HG02981 (cell line): ENCODE results near the gene SHLD1.

Experiments
- ATAC-seq: cut with Tn5 transposase; IDR thresholded peaks from one replicate; pipeline ENCODE4 v1.9.1; 2021; ENCODE audit warnings: mild to moderate bottlenecking, moderate library complexity; ENCODE audit not compliant: unreplicated experiment

SHLD1 gene

DNA sequence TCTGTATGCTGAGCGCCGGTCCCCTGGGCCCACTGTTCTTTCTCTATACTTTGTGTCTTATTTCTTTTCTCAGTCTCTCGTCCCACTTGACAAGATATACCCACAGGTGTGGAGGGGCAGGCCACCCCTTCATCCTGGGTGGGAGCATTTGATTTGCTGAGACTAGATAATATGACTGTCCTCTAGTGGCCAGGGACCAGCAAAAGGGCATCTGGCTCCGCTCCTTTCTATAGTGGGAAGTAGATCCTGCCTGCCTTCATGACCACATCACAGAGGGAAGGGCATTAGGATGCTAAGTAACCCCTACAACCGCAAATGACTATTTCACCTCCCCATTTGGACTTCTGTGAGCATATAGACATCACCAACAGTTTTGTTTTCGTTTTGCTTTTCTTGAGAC lies 135.7 kb downstream of the SHLD1 start:
- no peak for ATAC-seq

DNA sequence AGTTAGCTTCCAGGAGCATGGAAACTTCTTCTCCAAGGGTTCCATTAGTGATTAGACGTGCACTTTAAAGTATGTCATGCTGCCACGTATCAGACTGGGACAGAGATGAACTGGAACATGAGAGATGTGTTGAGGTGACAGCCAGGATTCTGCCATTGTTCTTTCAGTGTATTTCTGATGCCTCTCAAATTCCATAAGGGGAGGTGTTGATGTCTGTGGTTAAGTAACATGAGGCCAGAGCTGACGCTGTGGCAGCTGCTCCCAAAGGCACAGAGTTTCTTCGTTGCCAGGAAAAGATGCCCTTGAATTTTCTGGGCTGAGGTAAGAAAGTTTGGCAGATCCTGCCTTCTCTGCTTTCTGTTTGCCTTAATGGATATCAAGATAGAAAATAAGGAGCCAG lies 136.6 kb downstream of the SHLD1 start:
- ATAC-seq, result no peak

DNA sequence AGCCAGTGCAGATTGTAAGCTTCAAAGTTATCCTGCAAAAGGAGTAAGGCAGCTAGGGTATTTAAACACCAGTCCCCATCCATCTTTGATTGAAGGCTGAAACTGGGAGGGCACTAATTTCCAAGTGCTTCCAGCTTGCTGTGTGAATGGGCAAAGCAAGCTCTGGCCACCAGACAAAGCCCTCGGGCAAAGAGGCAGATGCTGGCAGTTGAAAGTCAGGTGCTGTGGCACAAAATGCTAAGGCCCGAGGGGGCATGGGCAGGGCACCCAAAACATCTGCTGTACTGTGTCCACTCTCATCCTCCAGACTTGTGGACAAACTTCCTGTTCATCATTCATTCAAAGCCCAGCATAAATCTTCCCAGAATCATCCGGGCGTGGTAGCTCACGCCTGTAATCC lies 137.2 kb downstream of the SHLD1 start:
- no peak for ATAC-seq

DNA sequence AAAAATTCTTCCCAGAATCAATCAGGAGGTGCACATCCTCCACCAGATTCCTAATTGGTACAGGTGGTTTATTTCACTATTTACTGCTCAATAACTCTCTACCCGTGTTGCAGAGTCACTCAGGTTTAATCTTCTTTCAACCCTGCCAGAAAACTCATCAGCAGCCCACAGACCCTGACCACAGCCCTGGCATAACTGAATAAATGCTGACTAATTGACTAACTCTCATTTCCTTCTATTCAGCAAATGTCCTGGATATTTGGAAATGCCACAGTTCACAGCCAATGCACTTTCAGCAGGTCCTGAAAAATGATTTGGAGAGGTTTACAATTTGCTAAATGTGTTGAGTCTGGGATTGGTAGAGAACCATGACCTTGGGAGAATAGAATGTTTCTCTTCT lies 137.8 kb downstream of the SHLD1 start:
- ATAC-seq, result no peak

DNA sequence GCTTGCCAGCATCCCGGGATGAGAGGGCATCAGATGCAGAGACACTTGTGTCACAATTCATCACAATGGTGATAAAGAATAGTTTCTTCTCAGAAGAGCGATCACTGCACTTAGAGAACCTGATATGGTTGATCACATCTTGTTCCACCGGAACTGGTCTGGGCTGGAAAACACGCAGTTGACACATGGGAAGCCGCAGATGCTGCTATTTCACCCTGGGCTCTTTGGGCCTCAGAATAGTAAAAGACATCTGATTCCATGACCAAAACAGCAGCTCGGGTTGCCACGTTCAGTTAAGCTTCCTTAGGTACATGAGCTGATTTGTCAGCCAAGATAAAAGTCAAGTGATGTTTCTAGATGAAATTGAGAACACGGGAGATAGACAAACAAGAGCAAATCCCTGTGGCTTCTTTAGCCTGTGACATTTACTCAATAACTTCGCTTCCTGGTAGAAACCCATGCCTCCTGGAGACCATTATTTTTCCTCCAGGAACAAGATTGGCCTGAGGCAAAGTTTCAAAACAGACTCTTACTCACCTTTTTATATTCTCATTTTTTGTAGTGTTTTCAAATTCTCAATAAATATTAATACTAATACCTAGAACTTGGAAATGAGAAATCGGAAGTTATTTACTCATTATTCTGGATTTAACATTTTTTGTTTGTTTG lies 140.7 kb downstream of the SHLD1 start:
- ATAC-seq, result no peak

DNA sequence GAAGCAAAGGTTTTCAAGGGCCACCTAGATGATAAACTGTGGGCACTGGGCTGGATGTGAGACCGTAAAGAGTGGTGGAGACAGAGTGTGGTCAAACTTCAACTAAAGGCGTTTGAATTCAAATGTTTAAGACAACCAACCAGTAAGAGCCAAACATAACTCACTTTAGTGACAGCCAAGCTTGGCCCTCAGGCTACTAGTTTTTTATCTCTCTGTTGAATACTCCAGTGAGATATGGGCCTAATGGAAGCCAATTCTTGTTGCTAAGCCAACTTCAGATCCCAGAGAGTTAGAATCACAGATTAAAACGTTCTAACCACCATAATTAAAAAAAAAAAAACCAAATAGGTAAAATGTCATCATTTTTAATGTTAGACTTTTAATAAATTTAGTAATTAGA lies 142.9 kb downstream of the SHLD1 start:
- ATAC-seq, result no peak

DNA sequence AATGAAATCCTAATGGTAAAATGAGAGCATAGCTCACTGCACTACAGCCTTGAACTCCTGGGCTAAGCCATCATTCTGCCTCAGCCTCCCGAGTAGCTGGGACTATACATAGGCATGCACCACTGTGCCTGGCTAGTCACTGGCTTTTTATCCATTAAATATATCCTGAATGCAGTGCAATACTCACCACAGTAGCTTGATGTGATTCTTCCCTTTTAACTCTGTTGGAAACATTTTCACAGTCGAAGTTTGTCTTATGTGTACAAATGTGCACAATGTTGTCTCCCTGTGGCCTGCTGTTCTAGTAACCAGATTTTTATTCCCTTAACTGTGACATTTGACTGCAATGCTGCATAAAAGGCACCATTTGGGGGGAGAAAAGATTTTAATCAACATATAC lies 143.4 kb downstream of the SHLD1 start:
- ATAC-seq, result no peak

DNA sequence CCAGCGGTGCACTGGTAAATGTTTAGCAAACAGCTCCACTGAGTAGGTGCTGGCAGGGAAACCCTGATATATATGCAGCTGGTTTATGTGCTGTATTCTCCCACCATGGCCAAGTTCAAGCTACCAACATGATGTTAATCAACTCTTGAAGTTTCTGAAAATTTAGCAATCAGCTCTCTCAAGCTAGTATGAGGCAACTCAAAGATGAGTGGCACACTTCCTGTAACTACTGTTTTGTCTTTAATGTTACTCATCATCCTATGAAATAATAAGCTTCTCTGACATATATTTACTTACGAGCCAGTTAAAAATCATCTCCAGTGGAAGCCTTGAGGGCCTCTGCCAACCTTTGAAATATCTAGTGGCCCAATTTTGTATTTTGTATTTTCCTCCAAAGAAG lies 145.4 kb downstream of the SHLD1 start:
- no peak for ATAC-seq

DNA sequence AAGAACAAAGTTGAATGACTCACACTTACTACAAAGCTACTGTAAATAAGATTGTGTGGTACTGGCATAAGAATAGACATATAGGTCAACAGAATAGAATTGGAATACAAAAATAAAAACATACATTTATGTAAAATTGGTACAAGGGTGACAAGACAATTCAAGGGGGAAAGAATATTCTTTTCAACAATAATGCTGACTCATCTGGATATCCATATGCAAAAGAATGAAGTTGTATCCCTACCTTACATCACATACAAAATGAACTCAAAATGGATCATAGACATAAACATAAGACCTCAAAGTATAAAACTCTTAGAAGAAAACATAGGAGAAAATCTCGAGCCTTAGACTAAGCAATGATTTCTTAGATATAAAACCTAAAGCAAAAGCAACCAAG lies 149.2 kb downstream of the SHLD1 start:
- no peak for ATAC-seq

DNA sequence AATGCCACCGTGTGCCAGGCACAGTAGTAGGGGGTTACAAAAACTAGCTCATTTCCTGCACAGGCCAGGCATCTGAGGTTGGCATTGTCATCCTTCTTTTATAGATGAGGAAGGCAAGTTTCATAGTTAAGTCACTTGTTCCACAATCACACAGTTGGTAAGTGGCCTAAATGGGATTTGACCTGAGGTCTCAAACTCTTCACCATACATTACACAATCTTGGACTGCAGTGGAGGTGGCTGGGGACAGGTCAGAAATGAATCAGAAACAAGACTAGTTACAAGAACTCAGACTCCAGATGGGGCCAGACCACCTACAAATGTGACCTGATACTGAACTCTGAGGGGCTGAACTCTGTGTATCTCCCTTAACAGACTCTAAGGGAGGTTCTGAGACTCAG lies 150.7 kb downstream of the SHLD1 start:
- ATAC-seq, result no peak

DNA sequence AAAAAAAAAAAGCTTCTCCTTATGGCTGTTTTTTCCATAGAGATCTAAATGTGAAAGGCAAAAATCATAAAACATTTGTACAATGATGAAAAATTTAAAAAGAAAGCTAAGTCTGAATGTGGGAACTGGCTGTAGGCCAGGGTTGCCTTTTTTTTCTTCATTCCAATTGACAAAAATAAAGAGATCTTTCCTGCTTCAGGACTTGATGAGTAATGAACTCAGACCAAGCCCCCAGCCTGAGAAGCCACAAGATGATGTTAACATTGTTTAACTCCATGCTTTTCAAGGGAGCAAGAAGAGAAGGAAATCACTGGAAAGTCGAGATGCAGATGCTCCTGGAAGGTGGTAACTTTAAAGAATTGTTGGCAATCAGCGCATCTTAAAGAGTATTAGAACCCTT lies 158.8 kb downstream of the SHLD1 start:
- ATAC-seq, result no peak

DNA sequence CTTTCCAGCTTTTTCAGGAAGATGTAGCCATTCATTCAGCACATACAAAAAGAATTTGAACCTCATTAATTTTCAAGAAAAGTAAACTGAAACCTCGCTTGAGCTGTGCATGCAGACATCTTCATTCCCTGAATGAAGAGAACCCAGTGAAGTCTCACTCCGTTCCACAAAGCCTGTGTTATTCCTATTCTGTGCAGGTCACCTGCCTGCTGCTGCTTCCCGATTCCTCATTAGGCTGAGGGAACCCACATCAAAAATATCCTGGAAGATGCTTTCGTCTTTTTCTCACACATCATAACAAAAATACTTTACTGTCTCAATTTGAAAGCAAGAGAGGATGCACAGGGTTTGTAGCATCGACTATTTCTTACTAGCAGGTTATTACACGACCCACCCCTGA lies 160.0 kb downstream of the SHLD1 start:
- ATAC-seq, result no peak

DNA sequence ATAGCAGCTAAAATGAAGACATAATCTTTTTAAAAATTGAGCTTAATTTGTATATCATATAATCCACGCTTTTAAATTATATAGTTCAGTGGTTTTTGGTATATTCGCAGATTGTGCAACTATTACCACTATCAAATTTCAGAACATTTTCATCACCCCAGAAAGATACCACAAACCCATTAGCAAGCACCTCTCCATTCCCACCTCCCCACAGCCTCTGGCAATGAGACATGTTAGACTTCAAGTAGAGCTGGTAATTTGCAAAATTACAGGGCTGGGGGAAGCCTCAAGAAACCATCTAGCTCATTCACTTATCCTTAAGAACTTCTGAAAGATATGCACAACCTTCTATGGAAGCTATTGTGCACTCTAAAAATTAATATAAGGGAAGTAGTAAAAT lies 163.0 kb downstream of the SHLD1 start:
- no peak for ATAC-seq
